Spleen (tissue), 11 donors: ENCODE data around the gene SPNS2. TPM values are rescaled to one million over a fixed set of nuclear protein-coding genes. Genes with fewer than 3 reads are reported as not detected.

Experiments used
- DNase-seq: peaks from one replicate; pipeline ENCODE4 v3.0.0-alpha.2; 2020
- H3K27ac ChIP-seq, 8 donors: fragments of 200-600 bp; sonication (generic) in 7 of 8; 1 replicate in 4 of 8; 2 replicates in 4 of 8; pipeline versions ENCODE4 v1.5.0 to v1.8.0; 2016 to 2021; ENCODE audit warnings: inconsistent platforms in 4 of 8, mild to moderate bottlenecking in 4 of 8, moderate library complexity in 1 of 8
- H3K27me3 ChIP-seq, 7 donors: fragments of 200-600 bp; sonication (generic) in 6 of 7; replicated peaks in 1 of 7; 1 replicate in 4 of 7; 2 replicates in 3 of 7; pipeline versions ENCODE4 v1.5.0 to v1.8.0; 2016 to 2021; ENCODE audit warnings: inconsistent platforms in 3 of 7, mild to moderate bottlenecking in 1 of 7
- H3K36me3 ChIP-seq, 6 donors: fragments of 200-600 bp; sonication (generic) in 5 of 6; 1 replicate in 4 of 6; 2 replicates in 2 of 6; pipeline versions ENCODE4 v1.5.0 to v1.8.0; 2016 to 2021; ENCODE audit warnings: inconsistent platforms in 2 of 6
- H3K4me1 ChIP-seq, 6 donors: fragments of 200-600 bp; sonication (generic) in 5 of 6; 1 replicate in 3 of 6; 2 replicates in 3 of 6; pipeline versions ENCODE4 v1.5.0 to v1.8.0; 2016 to 2021; ENCODE audit warnings: inconsistent platforms in 3 of 6
- H3K4me3 ChIP-seq, 8 donors: fragments of 200-600 bp; sonication (generic) in 7 of 8; 1 replicate in 4 of 8; 2 replicates in 4 of 8; pipeline versions ENCODE4 v1.5.0 to v1.8.0; 2016 to 2021; ENCODE audit warnings: inconsistent platforms in 4 of 8, mild to moderate bottlenecking in 4 of 8, moderate library complexity in 2 of 8
- H3K9me3 ChIP-seq, 8 donors: fragments of 200-600 bp; sonication (generic) in 7 of 8; 1 replicate in 4 of 8; 2 replicates in 4 of 8; pipeline versions ENCODE4 v1.5.0 to v1.8.0; 2016 to 2021; ENCODE audit warnings: inconsistent platforms in 4 of 8
- CTCF ChIP-seq, 11 experiments: fragments of 200-600 bp in 7 of 11; fragments of 450-650 bp in 4 of 11; sonication (generic) in 4 of 11; IDR thresholded peaks in 8 of 11; conservative IDR thresholded peaks in 3 of 11; 1 replicate in 7 of 11; 2 replicates in 4 of 11; pipeline versions ENCODE4 v1.4.0 to v1.8.0; 2016 to 2021; ENCODE audit warnings: antibody characterized with exemption in 11 of 11, inconsistent platforms in 4 of 11, mild to moderate bottlenecking in 1 of 11
- POLR2A ChIP-seq, 3 donors: fragments of 450-650 bp; IDR thresholded peaks; one replicate each; pipeline ENCODE4 v1.5.1; 2017; ENCODE audit warnings: antibody characterized with exemption in 3 of 3, mild to moderate bottlenecking in 1 of 3
- POLR2AphosphoS5 ChIP-seq, 3 donors: sonication (generic); formaldehyde crosslinking; IDR thresholded peaks; one replicate each; pipeline ENCODE4 v1.5.1; 2017; ENCODE audit warnings: antibody characterized with exemption in 3 of 3
- WGBS, 5 donors: extraction: QIAGEN DNeasy Blood & Tissue Kit in 3 of 5; methylation state at CpG; one replicate each; pipeline versions ENCODE4 v1.1.5 to v1.1.7; 2013 to 2018; 5-methylcytosine and 5-hydroxymethylcytosine counted together
- intact Hi-C: fragments of 100-400 bp; cut with DNase I; formaldehyde crosslinking; loops from one replicate; pipeline ENCODE4 v1.15.0; 2023; ENCODE audit warnings: low total_unique reads
- polyA plus RNA-seq, 3 donors: library from polyadenylated mRNA; stranded (reverse); fragments of 200-250 nt; gene quantifications; one replicate each; pipeline ENCODE4 v1.2.1, GENCODE V29; 2013
- total RNA-seq, 7 donors: library from RNA; depleted of rRNA in 3 of 7; stranded (reverse); fragments of >200 nt in 3 of 7; fragmentation: NEBNext Ultra II Directional in 4 of 7; extraction: Animal tissue kit (Norgen Biotek cat#: 25700) in 4 of 7; gene quantifications; one replicate each; pipeline versions ENCODE4 v1.1.0 to v1.2.1, GENCODE V29; 2016 to 2021
- donor health status: healthy with polysubstance abuse.
- donor health status: DM: no; HTN: no; CAD: no; lungs with moderate emphysema.
- donor health status: DM: no; HTN: no; CAD: no.
- donor health status: Bipolar disorder and iron deficiency.
- donor health status: healthy.
- donor health status: DM: no; HTN: no; CAD: no.
- donor health status: DM: yes; HTN: yes; CAD: no.

SPNS2 gene
- total and polyA plus RNA-seq, 10 donors = 8.1 to 53.5 (median 22.9) TPM

GRCh38 chr17:4586043-4586442 is 87.4 kb downstream of the SPNS2 start:
- Histone ChIP-seq H3K4me1 (peaks cover 6 to 21% (median 16%) of the 10 kb centered on the region in 6 donors), H3K27ac (no peak overlapping the region), H3K9me3 (no peaks in the 10 kb centered on the region), H3K36me3 (no peaks in the 10 kb centered on the region), H3K27me3 (peaks cover 4 to 63% (median 33%) of the 10 kb centered on the region in 7 donors), H3K4me3 (no peak overlapping the region)
- TF ChIP-seq CTCF (IDR thresholded peaks at IDR 0.05 in 8 of 11, conservative IDR thresholded peaks at IDR 0.05 in 3 of 11) = no peak
- no peak for TF ChIP-seq POLR2AphosphoS5 (IDR thresholded peaks at IDR 0.05)
- TF ChIP-seq POLR2A (IDR thresholded peaks at IDR 0.05) = no peak
- WGBS, 5 donors = 88 to 94% (median 90%) methylated on average over 9 of the region's 9 CpGs
- intact Hi-C loops = no loop called here
- DNase-seq = no peak

- H3K27ac ChIP-seq = no peak overlapping the region
- peaks cover 4 to 66% (median 29%) of the 10 kb centered on the region in 7 donors for H3K27me3 ChIP-seq
- H3K4me3 ChIP-seq = no peak overlapping the region
- 84 to 91% (median 88%) methylated on average over 4 to 7 of the region's 7 CpGs for WGBS, 5 donors
- no peaks in the 10 kb centered on the region for H3K9me3 ChIP-seq
- no peaks in the 10 kb centered on the region for H3K36me3 ChIP-seq
- intact Hi-C loops = no loop called here
- DNase-seq = peak; percentile 42
- H3K4me1 ChIP-seq = peaks cover 6 to 21% (median 16%) of the 10 kb centered on the region in 6 donors
- no peak for TF ChIP-seq POLR2AphosphoS5 (IDR thresholded peaks at IDR 0.05)
Measured at GRCh38 chr17:4587195-4587594, 88.5 kb downstream of the SPNS2 start.

- intact Hi-C loops = no loop called here
- Histone ChIP-seq H3K27me3 (peaks cover 4 to 62% (median 25%) of the 10 kb centered on the region in 7 donors), H3K27ac (no peak overlapping the region), H3K9me3 (no peaks in the 10 kb centered on the region), H3K36me3 (no peaks in the 10 kb centered on the region), H3K4me3 (no peak overlapping the region), H3K4me1 (peaks cover 6 to 21% (median 16%) of the 10 kb centered on the region in 6 donors)
- 64 to 85% (median 81%) methylated on average over 9 of the region's 9 CpGs for WGBS, 5 donors
- peak; percentile 32 for DNase-seq
- TF ChIP-seq POLR2AphosphoS5 (IDR thresholded peaks at IDR 0.05) (no peak), CTCF (IDR thresholded peaks at IDR 0.05 in 8 of 11, conservative IDR thresholded peaks at IDR 0.05 in 3 of 11) (no peak), POLR2A (IDR thresholded peaks at IDR 0.05) (no peak)
Measured at GRCh38 chr17:4587803-4588202, 89.1 kb downstream of the SPNS2 start.

GRCh38 chr17:4588391-4588790 is 89.7 kb downstream of the SPNS2 start:
- Histone ChIP-seq H3K4me1 (peaks cover 6 to 20% (median 16%) of the 10 kb centered on the region in 6 donors), H3K27me3 (peaks cover under 1 to 56% (median 19%) of the 10 kb centered on the region in 7 donors), H3K27ac (no peak overlapping the region), H3K9me3 (no peaks in the 10 kb centered on the region), H3K36me3 (no peaks in the 10 kb centered on the region), H3K4me3 (no peak overlapping the region)
- 55 to 68% (median 64%) methylated on average over 10 to 11 of the region's 11 CpGs for WGBS, 5 donors
- TF ChIP-seq CTCF (IDR thresholded peaks at IDR 0.05 in 8 of 11, conservative IDR thresholded peaks at IDR 0.05 in 3 of 11) = no peak
- no peak for TF ChIP-seq POLR2A (IDR thresholded peaks at IDR 0.05)
- TF ChIP-seq POLR2AphosphoS5 (IDR thresholded peaks at IDR 0.05) = no peak
- intact Hi-C loops = no loop called here
- no peak for DNase-seq

Other genes with a start within 250 kb of the SPNS2 start
- 10 to 100 TPM; 46.4 to 81.5 (median 55.9) TPM for gene ANKFY1, start 234.9 kb upstream of the SPNS2 start, total RNA-seq
- 10 to 100 TPM in 1 of 3 donors, 1 to 10 TPM in 2; 6.1 to 13.0 (median 7.4) TPM for gene ANKFY1, start 234.9 kb upstream of the SPNS2 start, polyA plus RNA-seq
- gene UBE2G1, start 132.2 kb upstream of the SPNS2 start, total RNA-seq = 10 to 100 TPM; 43.8 to 59.7 (median 56.1) TPM
- 10 to 100 TPM; 10.7 to 15.2 (median 15.2) TPM for gene UBE2G1, start 132.2 kb upstream of the SPNS2 start, polyA plus RNA-seq
- 1 to 10 TPM; 1.1 to 4.7 (median 3.6) TPM for gene SPNS3, start 64.9 kb upstream of the SPNS2 start, total RNA-seq
- 1 to 10 TPM; 2.8 to 7.2 (median 4.3) TPM for gene SPNS3, start 64.9 kb upstream of the SPNS2 start, polyA plus RNA-seq
- gene MYBBP1A, start 56.5 kb downstream of the SPNS2 start, total RNA-seq = 10 to 100 TPM; 37.1 to 71.2 (median 54.4) TPM
- 10 to 100 TPM; 24.7 to 48.6 (median 35.5) TPM for gene MYBBP1A, start 56.5 kb downstream of the SPNS2 start, polyA plus RNA-seq
- under 1 TPM in 1 of 7 donors, not detected in 6; 0.42 TPM for gene GGT6, start 61.7 kb downstream of the SPNS2 start, total RNA-seq
- gene GGT6, start 61.7 kb downstream of the SPNS2 start, polyA plus RNA-seq = under 1 TPM in 1 of 3 donors, not detected in 2; 0.03 TPM
- 1 to 10 TPM in 2 of 7 donors, under 1 TPM in 5; 0.42 to 1.5 (median 0.97) TPM for gene SMTNL2, start 85.6 kb downstream of the SPNS2 start, total RNA-seq
- gene SMTNL2, start 85.6 kb downstream of the SPNS2 start, polyA plus RNA-seq = under 1 TPM; 0.22 to 0.67 (median 0.36) TPM
- gene ALOX15, start 142.8 kb downstream of the SPNS2 start, total RNA-seq = 1 to 10 TPM in 2 of 7 donors, under 1 TPM in 4, not detected in 1; 0.46 to 2.6 (median 0.88) TPM
- gene ALOX15, start 142.8 kb downstream of the SPNS2 start, polyA plus RNA-seq = under 1 TPM; 0.04 to 0.09 (median 0.06) TPM
- gene PELP1, start 205.3 kb downstream of the SPNS2 start, total RNA-seq = 10 to 100 TPM; 21.7 to 67.6 (median 43.9) TPM
- 10 to 100 TPM; 15.7 to 34.9 (median 25.8) TPM for gene PELP1, start 205.3 kb downstream of the SPNS2 start, polyA plus RNA-seq
- 100 to 1,000 TPM; 117 to 416 (median 226) TPM for gene ARRB2, start 211.8 kb downstream of the SPNS2 start, total RNA-seq
- gene ARRB2, start 211.8 kb downstream of the SPNS2 start, polyA plus RNA-seq = 100 to 1,000 TPM in 2 of 3 donors, 10 to 100 TPM in 1; 61.4 to 127 (median 120) TPM
- 10 to 100 TPM; 17.1 to 42.7 (median 22.3) TPM for gene MED11, start 232.5 kb downstream of the SPNS2 start, total RNA-seq
- gene MED11, start 232.5 kb downstream of the SPNS2 start, polyA plus RNA-seq = 10 to 100 TPM; 42.9 to 47.1 (median 43.8) TPM
- 10 to 100 TPM in 1 of 7 donors, 1 to 10 TPM in 6; 3.8 to 11.5 (median 5.2) TPM for gene ZMYND15, start 241.0 kb downstream of the SPNS2 start, total RNA-seq
- 1 to 10 TPM; 1.8 to 3.1 (median 2.2) TPM for gene ZMYND15, start 241.0 kb downstream of the SPNS2 start, polyA plus RNA-seq
- 100 to 1,000 TPM in 1 of 7 donors, 10 to 100 TPM in 6; 45.5 to 104 (median 70.5) TPM for gene CXCL16, start 241.0 kb downstream of the SPNS2 start, total RNA-seq
- gene CXCL16, start 241.0 kb downstream of the SPNS2 start, polyA plus RNA-seq = 10 to 100 TPM; 11.5 to 29.0 (median 17.2) TPM